ENCODE results near the gene NT5DC1. TPM values are rescaled to one million over a fixed set of nuclear protein-coding genes. Genes with fewer than 3 reads are reported as not detected.
A peak's percentile ranks its signal among the peaks of the same experiment; 100 is the strongest.

Gene NT5DC1
- total and polyA plus RNA-seq, 5 donors from 2014 or later, result 32.4 to 80.2 (median 66.3) TPM

GRCh38 chr6:116145803-116146675 is 45.4 kb downstream of the NT5DC1 start:
- no peak overlapping the region for H3K4me3 Mint-ChIP-seq
- peaks cover 2% of the 10 kb centered on the region for H3K36me3 ChIP-seq (ENCODE audit: control insufficient read depth, insufficient read depth, low read length)
- ATAC-seq (ENCODE audit: low read depth in 2 of 2), result no peak
- H3K27ac Mint-ChIP-seq, result no peak overlapping the region
- H3K27me3 Mint-ChIP-seq, result no peaks in the 10 kb centered on the region
- DNase-seq, result no peak
- no peaks in the 10 kb centered on the region for H3K27me3 ChIP-seq (ENCODE audit: control insufficient read depth, insufficient read depth, low read length)
- peaks cover 0 to 5% (median 0%) of the 10 kb centered on the region in 4 donors for H3K4me1 Mint-ChIP-seq
- no peaks in the 10 kb centered on the region for H3K4me1 ChIP-seq (ENCODE audit: control insufficient read depth, insufficient read depth, low read length, poor library complexity, severe bottlenecking)
- no peaks in the 10 kb centered on the region for H3K9me3 Mint-ChIP-seq
- H3K27ac ChIP-seq (ENCODE audit: insufficient read depth, low read length, poor library complexity, severe bottlenecking), result no peak overlapping the region
- H3K36me3 Mint-ChIP-seq, result peaks cover 19% of the 10 kb centered on the region
- no peaks in the 10 kb centered on the region for H3K9me3 ChIP-seq (ENCODE audit: control insufficient read depth in 2 of 2, low read length in 2 of 2)
- H3K4me3 ChIP-seq (ENCODE audit: low read depth, low read length), result no peak overlapping the region

- Histone ChIP-seq H3K4me1 (ENCODE audit: control insufficient read depth, insufficient read depth, low read length, poor library complexity, severe bottlenecking) (no peaks in the 10 kb centered on the region), H3K27ac (ENCODE audit: insufficient read depth, low read length, poor library complexity, severe bottlenecking) (no peak overlapping the region), H3K36me3 (ENCODE audit: control insufficient read depth, insufficient read depth, low read length) (no peaks in the 10 kb centered on the region), H3K4me3 (ENCODE audit: low read depth, low read length) (no peak overlapping the region), H3K27me3 (ENCODE audit: control insufficient read depth, insufficient read depth, low read length) (no peaks in the 10 kb centered on the region), H3K9me3 (ENCODE audit: control insufficient read depth in 2 of 2, low read length in 2 of 2) (no peaks in the 10 kb centered on the region)
- H3K9me3 Mint-ChIP-seq, result no peaks in the 10 kb centered on the region
- DNase-seq, result no peak
- peaks cover 0 to 7% (median 3%) of the 10 kb centered on the region in 4 donors for H3K4me1 Mint-ChIP-seq
- H3K4me3 Mint-ChIP-seq, result no peak overlapping the region
- no peak overlapping the region for H3K27ac Mint-ChIP-seq
- H3K27me3 Mint-ChIP-seq, result no peaks in the 10 kb centered on the region
- ATAC-seq (ENCODE audit: low read depth in 2 of 2), result no peak
- H3K36me3 Mint-ChIP-seq, result peaks cover 5% of the 10 kb centered on the region
Observed at GRCh38 chr6:116152620-116153019, 52.0 kb downstream of the NT5DC1 start.

GRCh38 chr6:116154887-116155286 is 54.2 kb downstream of the NT5DC1 start:
- ATAC-seq (ENCODE audit: low read depth in 2 of 2), result no peak
- Mint-ChIP-seq H3K4me3 (no peak overlapping the region), H3K27me3 (no peaks in the 10 kb centered on the region), H3K9me3 (peaks cover 0 to 4% (median 0%) of the 10 kb centered on the region in 7 donors), H3K36me3 (peaks cover 18% of the 10 kb centered on the region), H3K27ac (no peak overlapping the region), H3K4me1 (peaks cover 0 to 17% (median 3%) of the 10 kb centered on the region in 4 donors)
- H3K4me3 ChIP-seq (ENCODE audit: low read depth, low read length), result no peak overlapping the region
- H3K27ac ChIP-seq (ENCODE audit: insufficient read depth, low read length, poor library complexity, severe bottlenecking), result no peak overlapping the region
- no peak for DNase-seq
- no peaks in the 10 kb centered on the region for H3K4me1 ChIP-seq (ENCODE audit: control insufficient read depth, insufficient read depth, low read length, poor library complexity, severe bottlenecking)
- peaks cover 1% of the 10 kb centered on the region for H3K36me3 ChIP-seq (ENCODE audit: control insufficient read depth, insufficient read depth, low read length)
- H3K9me3 ChIP-seq (ENCODE audit: control insufficient read depth in 2 of 2, low read length in 2 of 2), result no peaks in the 10 kb centered on the region
- no peaks in the 10 kb centered on the region for H3K27me3 ChIP-seq (ENCODE audit: control insufficient read depth, insufficient read depth, low read length)

- ATAC-seq (ENCODE audit: low read depth in 2 of 2) (no peak), DNase-seq (no peak)
- H3K4me1 Mint-ChIP-seq, result peaks cover 0 to 17% (median 5%) of the 10 kb centered on the region in 4 donors
- Histone ChIP-seq H3K4me3 (ENCODE audit: low read depth, low read length) (no peak overlapping the region), H3K27ac (ENCODE audit: insufficient read depth, low read length, poor library complexity, severe bottlenecking) (no peak overlapping the region), H3K36me3 (ENCODE audit: control insufficient read depth, insufficient read depth, low read length) (peaks cover 4% of the 10 kb centered on the region), H3K27me3 (ENCODE audit: control insufficient read depth, insufficient read depth, low read length) (no peaks in the 10 kb centered on the region), H3K9me3 (ENCODE audit: control insufficient read depth in 2 of 2, low read length in 2 of 2) (no peaks in the 10 kb centered on the region), H3K4me1 (ENCODE audit: control insufficient read depth, insufficient read depth, low read length, poor library complexity, severe bottlenecking) (no peaks in the 10 kb centered on the region)
- no peaks in the 10 kb centered on the region for H3K27me3 Mint-ChIP-seq
- H3K27ac Mint-ChIP-seq, result peak overlapping the region in 1 of 3 donors; percentile 61
- peaks cover 22% of the 10 kb centered on the region for H3K36me3 Mint-ChIP-seq
- peaks cover 0 to 4% (median 0%) of the 10 kb centered on the region in 7 donors for H3K9me3 Mint-ChIP-seq
- H3K4me3 Mint-ChIP-seq, result no peak overlapping the region
Observed at GRCh38 chr6:116156405-116157326, 56.0 kb downstream of the NT5DC1 start.

- no peak overlapping the region for H3K4me3 Mint-ChIP-seq
- no peak for DNase-seq
- H3K27me3 Mint-ChIP-seq, result no peaks in the 10 kb centered on the region
- no peak for ATAC-seq (ENCODE audit: low read depth in 2 of 2)
- peaks cover 4% of the 10 kb centered on the region for H3K36me3 ChIP-seq (ENCODE audit: control insufficient read depth, insufficient read depth, low read length)
- H3K27ac ChIP-seq (ENCODE audit: insufficient read depth, low read length, poor library complexity, severe bottlenecking), result no peak overlapping the region
- H3K9me3 Mint-ChIP-seq, result peaks cover 0 to 6% (median 0%) of the 10 kb centered on the region in 7 donors
- no peaks in the 10 kb centered on the region for H3K4me1 ChIP-seq (ENCODE audit: control insufficient read depth, insufficient read depth, low read length, poor library complexity, severe bottlenecking)
- H3K4me3 ChIP-seq (ENCODE audit: low read depth, low read length), result no peak overlapping the region
- H3K4me1 Mint-ChIP-seq, result peaks cover 0 to 17% (median 6%) of the 10 kb centered on the region in 4 donors
- no peaks in the 10 kb centered on the region for H3K9me3 ChIP-seq (ENCODE audit: control insufficient read depth in 2 of 2, low read length in 2 of 2)
- peaks cover 27% of the 10 kb centered on the region for H3K36me3 Mint-ChIP-seq
- H3K27me3 ChIP-seq (ENCODE audit: control insufficient read depth, insufficient read depth, low read length), result no peaks in the 10 kb centered on the region
- peak overlapping the region in 1 of 3 donors; percentile 61 for H3K27ac Mint-ChIP-seq
Observed at GRCh38 chr6:116157391-116157790, 56.7 kb downstream of the NT5DC1 start.

GRCh38 chr6:116158641-116159040 is 58.0 kb downstream of the NT5DC1 start:
- peaks cover 38% of the 10 kb centered on the region for H3K36me3 Mint-ChIP-seq
- H3K4me3 Mint-ChIP-seq, result no peak overlapping the region
- Histone ChIP-seq H3K27ac (ENCODE audit: insufficient read depth, low read length, poor library complexity, severe bottlenecking) (no peak overlapping the region), H3K9me3 (ENCODE audit: control insufficient read depth in 2 of 2, low read length in 2 of 2) (no peaks in the 10 kb centered on the region), H3K36me3 (ENCODE audit: control insufficient read depth, insufficient read depth, low read length) (peaks cover 4% of the 10 kb centered on the region), H3K4me3 (ENCODE audit: low read depth, low read length) (no peak overlapping the region), H3K4me1 (ENCODE audit: control insufficient read depth, insufficient read depth, low read length, poor library complexity, severe bottlenecking) (no peaks in the 10 kb centered on the region), H3K27me3 (ENCODE audit: control insufficient read depth, insufficient read depth, low read length) (no peaks in the 10 kb centered on the region)
- H3K9me3 Mint-ChIP-seq, result peaks cover 0 to 9% (median 5%) of the 10 kb centered on the region in 7 donors
- H3K4me1 Mint-ChIP-seq, result peaks cover 4 to 17% (median 11%) of the 10 kb centered on the region in 4 donors
- ATAC-seq (ENCODE audit: low read depth in 2 of 2) (no peak), DNase-seq (no peak)
- H3K27ac Mint-ChIP-seq, result no peak overlapping the region
- no peaks in the 10 kb centered on the region for H3K27me3 Mint-ChIP-seq

- no peaks in the 10 kb centered on the region for H3K27me3 ChIP-seq (ENCODE audit: control insufficient read depth, insufficient read depth, low read length)
- DNase-seq, result no peak
- H3K36me3 ChIP-seq (ENCODE audit: control insufficient read depth, insufficient read depth, low read length), result peaks cover 4% of the 10 kb centered on the region
- peak overlapping the region in 1 of 3 donors; percentile 20 for H3K27ac Mint-ChIP-seq
- peaks cover 46% of the 10 kb centered on the region for H3K36me3 Mint-ChIP-seq
- peaks cover 0 to 14% (median 7%) of the 10 kb centered on the region in 7 donors for H3K9me3 Mint-ChIP-seq
- no peak overlapping the region for H3K4me3 ChIP-seq (ENCODE audit: low read depth, low read length)
- ATAC-seq (ENCODE audit: low read depth in 2 of 2), result no peak
- H3K4me1 ChIP-seq (ENCODE audit: control insufficient read depth, insufficient read depth, low read length, poor library complexity, severe bottlenecking), result no peaks in the 10 kb centered on the region
- no peak overlapping the region for H3K27ac ChIP-seq (ENCODE audit: insufficient read depth, low read length, poor library complexity, severe bottlenecking)
- H3K9me3 ChIP-seq (ENCODE audit: control insufficient read depth in 2 of 2, low read length in 2 of 2), result no peaks in the 10 kb centered on the region
- H3K4me1 Mint-ChIP-seq, result peaks cover 4 to 17% (median 12%) of the 10 kb centered on the region in 4 donors
- no peaks in the 10 kb centered on the region for H3K27me3 Mint-ChIP-seq
- H3K4me3 Mint-ChIP-seq, result no peak overlapping the region
Observed at GRCh38 chr6:116159782-116160524, 59.3 kb downstream of the NT5DC1 start.

All from CD4-positive, CD25-positive, alpha-beta regulatory T cell (primary cell).